GM12878 (cell line): ENCODE data around the gene PODXL2.

Experiments used
- BRCA1 ChIP-seq: IDR thresholded peaks from 2 replicates; pipeline ENCODE4 v1.6.1; 2011; ENCODE audit warnings: low read depth, low read length, improper control_type of control experiment
- CEBPZ ChIP-seq: fragments of 150-350 bp; IDR thresholded peaks from 2 replicates; pipeline ENCODE4 v1.6.1; 2016; ENCODE audit warnings: low read depth, low read length
- CHD4 ChIP-seq: fragments of 200-600 bp; sonication (generic); IDR thresholded peaks from 2 replicates; pipeline ENCODE4 v1.6.1; 2016; ENCODE audit warnings: mild to moderate bottlenecking
- KDM1A ChIP-seq: fragments of 200-600 bp; sonication (generic); IDR thresholded peaks from 2 replicates; pipeline ENCODE4 v1.6.1; 2016; ENCODE audit warnings: borderline replicate concordance
- NFIC ChIP-seq: IDR thresholded peaks from 2 replicates; pipeline ENCODE4 v1.6.1; 2012; ENCODE audit warnings: low read depth, mild to moderate bottlenecking, inconsistent platforms, low read length, moderate library complexity
- RAD21 ChIP-seq: IDR thresholded peaks from 2 replicates; pipeline ENCODE4 v1.6.1; 2011; ENCODE audit warnings: mild to moderate bottlenecking, low read depth, low read length, moderate library complexity; ENCODE audit not compliant: insufficient read depth
- TF ChIP-seq, protein P1 (sequence below): fragments of 450-650 bp; IDR thresholded peaks from 2 replicates; pipeline ENCODE4 v1.6.1; 2014; ENCODE audit warnings: mild to moderate bottlenecking
- TF ChIP-seq, protein P2 (sequence below): fragments of 450-650 bp; IDR thresholded peaks from 2 replicates; pipeline ENCODE4 v1.6.1; 2018; ENCODE audit warnings: mild to moderate bottlenecking, low read depth, moderate library complexity; ENCODE audit not compliant: partially characterized antibody

- no peak for TF ChIP-seq KDM1A
- TF ChIP-seq, protein P1, sequence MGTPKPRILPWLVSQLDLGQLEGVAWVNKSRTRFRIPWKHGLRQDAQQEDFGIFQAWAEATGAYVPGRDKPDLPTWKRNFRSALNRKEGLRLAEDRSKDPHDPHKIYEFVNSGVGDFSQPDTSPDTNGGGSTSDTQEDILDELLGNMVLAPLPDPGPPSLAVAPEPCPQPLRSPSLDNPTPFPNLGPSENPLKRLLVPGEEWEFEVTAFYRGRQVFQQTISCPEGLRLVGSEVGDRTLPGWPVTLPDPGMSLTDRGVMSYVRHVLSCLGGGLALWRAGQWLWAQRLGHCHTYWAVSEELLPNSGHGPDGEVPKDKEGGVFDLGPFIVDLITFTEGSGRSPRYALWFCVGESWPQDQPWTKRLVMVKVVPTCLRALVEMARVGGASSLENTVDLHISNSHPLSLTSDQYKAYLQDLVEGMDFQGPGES, result no peak
- TF ChIP-seq, protein P2, sequence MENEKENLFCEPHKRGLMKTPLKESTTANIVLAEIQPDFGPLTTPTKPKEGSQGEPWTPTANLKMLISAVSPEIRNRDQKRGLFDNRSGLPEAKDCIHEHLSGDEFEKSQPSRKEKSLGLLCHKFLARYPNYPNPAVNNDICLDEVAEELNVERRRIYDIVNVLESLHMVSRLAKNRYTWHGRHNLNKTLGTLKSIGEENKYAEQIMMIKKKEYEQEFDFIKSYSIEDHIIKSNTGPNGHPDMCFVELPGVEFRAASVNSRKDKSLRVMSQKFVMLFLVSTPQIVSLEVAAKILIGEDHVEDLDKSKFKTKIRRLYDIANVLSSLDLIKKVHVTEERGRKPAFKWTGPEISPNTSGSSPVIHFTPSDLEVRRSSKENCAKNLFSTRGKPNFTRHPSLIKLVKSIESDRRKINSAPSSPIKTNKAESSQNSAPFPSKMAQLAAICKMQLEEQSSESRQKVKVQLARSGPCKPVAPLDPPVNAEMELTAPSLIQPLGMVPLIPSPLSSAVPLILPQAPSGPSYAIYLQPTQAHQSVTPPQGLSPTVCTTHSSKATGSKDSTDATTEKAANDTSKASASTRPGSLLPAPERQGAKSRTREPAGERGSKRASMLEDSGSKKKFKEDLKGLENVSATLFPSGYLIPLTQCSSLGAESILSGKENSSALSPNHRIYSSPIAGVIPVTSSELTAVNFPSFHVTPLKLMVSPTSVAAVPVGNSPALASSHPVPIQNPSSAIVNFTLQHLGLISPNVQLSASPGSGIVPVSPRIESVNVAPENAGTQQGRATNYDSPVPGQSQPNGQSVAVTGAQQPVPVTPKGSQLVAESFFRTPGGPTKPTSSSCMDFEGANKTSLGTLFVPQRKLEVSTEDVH, result no peak
- no peak for TF ChIP-seq BRCA1
- TF ChIP-seq CEBPZ, result no peak
- no peak for TF ChIP-seq RAD21
- TF ChIP-seq NFIC, result no peak
- no peak for TF ChIP-seq CHD4
These were observed 72.4 kb downstream of the PODXL2 start for GRCh38 chr3:127701280-127701911.
